Measurements from ENCODE around the gene TJP3. TPM values are rescaled to one million over a fixed set of nuclear protein-coding genes. Genes with fewer than 3 reads are reported as not detected.
A peak's percentile ranks its signal among the peaks of the same experiment; 100 is the strongest.

TJP3 gene
- total and polyA plus RNA-seq, 9 donors = 0.18 to 24.4 (median 2.8) TPM; not detected in 2

DNA sequence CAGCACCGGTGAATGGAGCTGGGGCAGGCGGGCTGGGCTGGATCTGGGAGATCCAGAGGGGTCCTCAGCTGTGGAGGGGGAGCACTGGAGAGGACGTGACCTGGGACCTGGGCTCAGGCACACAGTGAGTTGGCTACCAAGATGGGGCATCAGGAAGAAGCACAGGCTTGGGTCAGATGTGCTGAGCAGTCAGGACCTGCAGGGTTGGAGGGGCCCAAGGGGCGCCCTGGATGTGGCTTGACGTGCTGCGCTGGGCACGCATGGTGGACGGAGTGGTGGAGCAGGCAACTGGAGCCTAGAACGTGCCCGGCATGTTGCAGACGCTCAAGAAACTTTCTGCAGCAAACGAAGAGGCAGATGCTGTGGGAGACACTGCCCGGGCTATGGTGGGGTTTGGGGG, 28.6 kb upstream of the TJP3 start:
- H3K36me3 ChIP-seq = no peaks in the 10 kb centered on the region
- no peak for DNase-seq
- 94 to 97% (median 96%) methylated on average over 13 of the region's 13 CpGs for whole genome bisulfite sequencing, 3 donors
- TF ChIP-seq EP300 (IDR thresholded peaks at IDR 0.05) (no peak), POLR2A (IDR thresholded peaks at IDR 0.05) (no peak), CTCF (IDR thresholded peaks at IDR 0.05) (no peak)
- H3K27me3 ChIP-seq = no peaks in the 10 kb centered on the region
- no peak overlapping the region for H3K27ac ChIP-seq
- no peak overlapping the region for H3K4me3 ChIP-seq
- H3K9me3 ChIP-seq = no peaks in the 10 kb centered on the region
- peaks cover 4% of the 10 kb centered on the region for H3K4me1 ChIP-seq (ENCODE audit: insufficient read depth)
- intact Hi-C loops (cut with DNase I) = loop anchor here in 1 of 4 donors (1.0 kb wide), 1 partner anchor 18 kb away; no protein-coding TSS in a partner anchor

- no peak overlapping the region for H3K4me3 ChIP-seq
- no peaks in the 10 kb centered on the region for H3K9me3 ChIP-seq
- no peaks in the 10 kb centered on the region for H3K27me3 ChIP-seq
- 93 to 96% (median 96%) methylated on average over 12 of the region's 12 CpGs for WGBS, 3 donors
- no peak for TF ChIP-seq POLR2A (IDR thresholded peaks at IDR 0.05)
- no peak for TF ChIP-seq EP300 (IDR thresholded peaks at IDR 0.05)
- TF ChIP-seq CTCF (IDR thresholded peaks at IDR 0.05) = no peak
- H3K27ac ChIP-seq = no peak overlapping the region
- intact Hi-C loops (cut with DNase I) = no loop called here
- peaks cover 4% of the 10 kb centered on the region for H3K4me1 ChIP-seq (ENCODE audit: insufficient read depth)
- no peak for DNase-seq
- H3K36me3 ChIP-seq = no peaks in the 10 kb centered on the region
Measured at GRCh38 chr19:3680939-3681338, 27.2 kb upstream of the TJP3 start.

DNA sequence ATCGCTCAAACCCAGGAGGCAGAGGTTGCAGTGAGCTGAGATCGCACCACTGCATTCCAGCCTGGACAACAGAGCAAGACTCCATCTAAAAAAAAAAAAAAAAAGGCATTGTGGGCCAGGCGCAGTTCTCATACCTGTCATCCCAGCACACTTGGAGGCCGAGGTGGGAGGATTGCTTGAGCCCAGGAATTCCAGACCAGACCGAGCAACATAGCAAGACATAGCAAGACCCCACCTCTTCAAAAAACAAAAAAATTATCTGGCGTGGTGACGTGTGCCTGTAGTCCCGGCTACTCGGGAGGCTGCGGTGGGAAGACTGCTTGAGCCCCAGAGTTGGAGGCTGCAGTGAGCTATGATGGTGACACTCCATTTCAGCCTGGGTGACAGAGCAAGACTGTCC, 25.9 kb upstream of the TJP3 start:
- Histone ChIP-seq H3K27ac (no peak overlapping the region), H3K9me3 (no peaks in the 10 kb centered on the region), H3K4me3 (no peak overlapping the region), H3K4me1 (ENCODE audit: insufficient read depth) (peaks cover 4% of the 10 kb centered on the region), H3K36me3 (no peaks in the 10 kb centered on the region), H3K27me3 (no peaks in the 10 kb centered on the region)
- TF ChIP-seq EP300 (IDR thresholded peaks at IDR 0.05) = no peak
- TF ChIP-seq CTCF (IDR thresholded peaks at IDR 0.05) = no peak
- TF ChIP-seq POLR2A (IDR thresholded peaks at IDR 0.05) = no peak
- no peak for DNase-seq
- 96 to 98% (median 97%) methylated on average over 10 of the region's 10 CpGs for WGBS, 3 donors
- intact Hi-C loops (cut with DNase I) = no loop called here

DNA sequence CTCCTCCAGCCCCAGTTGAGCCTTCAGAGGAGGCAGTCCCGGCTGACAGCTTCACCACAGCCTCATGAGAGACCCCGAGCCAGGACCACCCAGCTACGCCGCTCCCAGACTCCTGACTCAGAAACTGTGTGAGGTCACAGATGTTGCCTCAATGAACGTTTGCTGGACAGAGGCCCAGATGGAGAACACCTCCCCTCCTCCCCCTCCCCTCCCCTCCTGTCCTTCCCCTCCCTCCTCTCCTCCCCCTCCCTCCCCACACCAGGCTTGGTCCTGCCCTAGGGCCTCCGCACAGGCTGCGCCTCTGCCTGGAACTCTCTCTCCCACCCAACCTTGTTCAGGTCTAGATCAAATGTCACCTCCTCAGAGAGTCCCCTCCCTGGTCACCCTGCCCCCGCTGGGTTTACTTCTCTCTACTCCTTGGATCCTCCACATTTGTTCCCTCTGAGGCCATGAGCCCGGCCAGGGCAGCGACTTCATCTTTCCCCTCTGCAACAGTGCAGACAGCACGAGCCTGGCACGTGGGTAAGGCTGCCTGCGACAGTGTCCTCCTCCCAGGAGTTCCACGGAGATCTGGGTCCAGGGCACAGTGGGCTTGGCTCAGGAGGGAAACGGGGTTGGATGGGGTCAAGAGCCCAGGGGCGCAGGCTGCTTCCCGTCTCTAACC, 25.3 kb upstream of the TJP3 start:
- intact Hi-C loops (cut with DNase I) = no loop called here

More for the DNA sequence above, 25.3 kb upstream of the TJP3 start:
- Histone ChIP-seq H3K4me3 (no peak overlapping the region), H3K36me3 (no peaks in the 10 kb centered on the region), H3K4me1 (ENCODE audit: insufficient read depth) (peaks cover 4% of the 10 kb centered on the region), H3K27me3 (no peaks in the 10 kb centered on the region), H3K27ac (no peak overlapping the region), H3K9me3 (no peaks in the 10 kb centered on the region)
- WGBS, 3 donors = 65 to 73% (median 68%) methylated on average over 17 of the region's 17 CpGs
- peak in 2 of 5 donors; percentile 57 for DNase-seq
- TF ChIP-seq CTCF (IDR thresholded peaks at IDR 0.05) (no peak), EP300 (IDR thresholded peaks at IDR 0.05) (no peak), POLR2A (IDR thresholded peaks at IDR 0.05) (no peak)
